Right cardiac atrium (tissue), 5 donors: ENCODE measurements around the gene MBD3L4. TPM values are rescaled to one million over a fixed set of nuclear protein-coding genes. Genes with fewer than 3 reads are reported as not detected.

Experiments
- ATAC-seq, 2 donors: fragments of 200-7000 bp; cut with Tn5 transposase; one replicate each; pipeline versions ENCODE4 v1.8.0 to v1.9.1; 2020; ENCODE audit warnings: moderate library complexity in 2 of 2, mild to moderate bottlenecking in 1 of 2
- DNase-seq, 3 donors: peaks; one replicate each; pipeline ENCODE4 v3.0.0-alpha.2; 2020
- H3K27ac ChIP-seq: one replicate; pipeline ENCODE4 v1.5.1; 2013; ENCODE audit warnings: mild to moderate bottlenecking, low read length, control low read depth, moderate library complexity
- H3K27me3 ChIP-seq: one replicate; pipeline ENCODE4 v1.6.1; 2013; ENCODE audit not compliant: control insufficient read depth, insufficient read depth
- H3K4me1 ChIP-seq: one replicate; pipeline ENCODE4 v1.6.1; 2013; ENCODE audit warnings: low read length; ENCODE audit not compliant: control insufficient read depth, insufficient read depth
- H3K4me3 ChIP-seq: one replicate; pipeline ENCODE4 v1.5.1; 2013; ENCODE audit warnings: low read length, control low read depth
- H3K9me3 ChIP-seq: one replicate; pipeline ENCODE4 v1.6.1; 2013; ENCODE audit warnings: low read length; ENCODE audit not compliant: control insufficient read depth
- WGBS: extraction: QIAGEN DNeasy Blood & Tissue Kit; methylation state at CpG from one replicate; pipeline ENCODE4 v1.1.7; 2013; 5-methylcytosine and 5-hydroxymethylcytosine counted together
- intact Hi-C, 4 donors: fragments of 100-400 bp; cut with DNase I; formaldehyde crosslinking; loops; one replicate each; pipeline versions ENCODE4 v1.11.0 to v1.14.0; 2022 to 2023
- polyA plus RNA-seq: library from polyadenylated mRNA; stranded (reverse); fragments of 200-250 nt; gene quantifications from one replicate; pipeline ENCODE4 v1.2.3, GENCODE V29; 2013
- total RNA-seq, 4 donors: library from RNA; stranded (reverse); fragmentation: NEBNext Ultra II Directional; extraction: Animal tissue kit (Norgen Biotek cat#: 25700); gene quantifications; one replicate each; pipeline ENCODE4 v1.2.1, GENCODE V29; 2021
- donor health status: healthy with polysubstance abuse.
- donor health status: DM: no; HTN: yes; CAD: no.
- donor health status: DM: no; HTN: no; CAD: no.
- donor health status: DM: no; HTN: yes; CAD: no; lungs with severe emphysema.
- donor health status: DM: yes; HTN: yes; CAD: no.

Gene MBD3L4
- total and polyA plus RNA-seq, 5 donors, result not detected

- no peak for DNase-seq
- intact Hi-C loops, result no loop called here
- Histone ChIP-seq H3K4me3 (no peak overlapping the region), H3K4me1 (no peaks in the 10 kb centered on the region), H3K27ac (no peak overlapping the region), H3K27me3 (no peaks in the 10 kb centered on the region), H3K9me3 (no peaks in the 10 kb centered on the region)
- WGBS, result 67% methylated on average over 1 of the region's 1 CpG
- no peak for ATAC-seq
Measured at GRCh38 chr19:7000816-7001215, 39.2 kb downstream of the MBD3L4 start.

GRCh38 chr19:7000333-7000732, 39.6 kb downstream of the MBD3L4 start:
- ATAC-seq, result peak in 1 of 2 donors; percentile 60
- H3K27me3 ChIP-seq, result no peaks in the 10 kb centered on the region
- no peak for DNase-seq
- H3K9me3 ChIP-seq, result no peaks in the 10 kb centered on the region
- no peaks in the 10 kb centered on the region for H3K4me1 ChIP-seq
- H3K27ac ChIP-seq, result no peak overlapping the region
- intact Hi-C loops, result no loop called here
- WGBS, result 66% methylated on average over 3 of the region's 3 CpGs
- H3K4me3 ChIP-seq, result no peak overlapping the region

- Histone ChIP-seq H3K27ac (no peak overlapping the region), H3K9me3 (no peaks in the 10 kb centered on the region), H3K4me1 (no peaks in the 10 kb centered on the region), H3K27me3 (no peaks in the 10 kb centered on the region), H3K4me3 (no peak overlapping the region)
- ATAC-seq (no peak), DNase-seq (no peak)
- intact Hi-C loops, result no loop called here
- 70% methylated on average over 7 of the region's 7 CpGs for WGBS
Measured at GRCh38 chr19:6999933-7000332, 40.0 kb downstream of the MBD3L4 start.

- Histone ChIP-seq H3K4me1 (no peaks in the 10 kb centered on the region), H3K9me3 (no peaks in the 10 kb centered on the region), H3K27ac (no peak overlapping the region), H3K27me3 (no peaks in the 10 kb centered on the region), H3K4me3 (no peak overlapping the region)
- intact Hi-C loops, result no loop called here
- no peak for DNase-seq
- no peak for ATAC-seq
- WGBS, result 81% methylated on average over 15 of the region's 15 CpGs
Measured at GRCh38 chr19:6997679-6998445, 42.1 kb downstream of the MBD3L4 start.

- H3K27ac ChIP-seq, result no peak overlapping the region
- ATAC-seq, result no peak
- no peak for DNase-seq
Measured at GRCh38 chr19:6996810-6997209, 43.2 kb downstream of the MBD3L4 start.

GRCh38 chr19:6995054-6995453, 44.9 kb downstream of the MBD3L4 start:
- ATAC-seq (no peak), DNase-seq (no peak)
- 83% methylated on average over 1 of the region's 1 CpG for WGBS
- intact Hi-C loops, result no loop called here
- Histone ChIP-seq H3K9me3 (no peaks in the 10 kb centered on the region), H3K27me3 (no peaks in the 10 kb centered on the region), H3K4me1 (no peaks in the 10 kb centered on the region), H3K27ac (no peak overlapping the region), H3K4me3 (no peak overlapping the region)

More at GRCh38 chr19:6996810-6997209, 43.2 kb downstream of the MBD3L4 start:
- Histone ChIP-seq H3K4me3 (no peak overlapping the region), H3K9me3 (no peaks in the 10 kb centered on the region), H3K27me3 (no peaks in the 10 kb centered on the region), H3K4me1 (no peaks in the 10 kb centered on the region)
- intact Hi-C loops, result no loop called here
- 66% methylated on average over 4 of the region's 4 CpGs for WGBS

GRCh38 chr19:6988257-6988656, 51.7 kb downstream of the MBD3L4 start:
- DNase-seq, result no peak
- intact Hi-C loops, result no loop called here
- H3K4me3 ChIP-seq, result no peak overlapping the region
- 40% methylated on average over 3 of the region's 3 CpGs for WGBS
- no peak for ATAC-seq
- H3K9me3 ChIP-seq, result peaks cover 5% of the 10 kb centered on the region
- H3K4me1 ChIP-seq, result no peaks in the 10 kb centered on the region
- no peaks in the 10 kb centered on the region for H3K27me3 ChIP-seq
- no peak overlapping the region for H3K27ac ChIP-seq

- ATAC-seq, result no peak
- Histone ChIP-seq H3K9me3 (peaks cover 5% of the 10 kb centered on the region), H3K4me1 (no peaks in the 10 kb centered on the region), H3K4me3 (no peak overlapping the region), H3K27me3 (no peaks in the 10 kb centered on the region), H3K27ac (no peak overlapping the region)
- DNase-seq, result no peak
- WGBS, result 51% methylated on average over 4 of the region's 4 CpGs
- intact Hi-C loops, result no loop called here
Measured at GRCh38 chr19:6987850-6988249, 52.1 kb downstream of the MBD3L4 start.

Other genes starting within 250 kb of the MBD3L4 start
- under 1 TPM; 0.25 to 0.53 (median 0.38) TPM for gene ADGRE1, start 152.6 kb downstream of the MBD3L4 start, total RNA-seq
- not detected for gene ADGRE1, start 152.6 kb downstream of the MBD3L4 start, polyA plus RNA-seq
- gene MBD3L2B, start 18.7 kb downstream of the MBD3L4 start, total RNA-seq, result not detected
- gene MBD3L2B, start 18.7 kb downstream of the MBD3L4 start, polyA plus RNA-seq, result not detected
- not detected for gene MBD3L5, start 9.6 kb downstream of the MBD3L4 start, total RNA-seq
- gene MBD3L5, start 9.6 kb downstream of the MBD3L4 start, polyA plus RNA-seq, result not detected
- not detected for gene MBD3L2, start 9.1 kb upstream of the MBD3L4 start, total RNA-seq
- not detected for gene MBD3L2, start 9.1 kb upstream of the MBD3L4 start, polyA plus RNA-seq
- gene MBD3L3, start 18.5 kb upstream of the MBD3L4 start, total RNA-seq, result not detected
- gene MBD3L3, start 18.5 kb upstream of the MBD3L4 start, polyA plus RNA-seq, result not detected
- 1 to 10 TPM; 4.8 to 5.8 (median 5.0) TPM for gene ZNF557, start 29.5 kb upstream of the MBD3L4 start, total RNA-seq
- gene ZNF557, start 29.5 kb upstream of the MBD3L4 start, polyA plus RNA-seq, result 2.3 TPM